HuH-7.5 (cell line): ENCODE data around the gene CD83.
"Not testable (repeated sequence)": the region's sequence is repeated elsewhere in the genome, so short reads cannot be mapped to it uniquely, and the experiment has no call there.

ENCODE experiments used
- DNase-seq: peaks from one replicate; pipeline ENCODE4 v3.0.0; 2011; ENCODE audit warnings: low spot score

The CD83 gene, protein sequence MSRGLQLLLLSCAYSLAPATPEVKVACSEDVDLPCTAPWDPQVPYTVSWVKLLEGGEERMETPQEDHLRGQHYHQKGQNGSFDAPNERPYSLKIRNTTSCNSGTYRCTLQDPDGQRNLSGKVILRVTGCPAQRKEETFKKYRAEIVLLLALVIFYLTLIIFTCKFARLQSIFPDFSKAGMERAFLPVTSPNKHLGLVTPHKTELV

DNA sequence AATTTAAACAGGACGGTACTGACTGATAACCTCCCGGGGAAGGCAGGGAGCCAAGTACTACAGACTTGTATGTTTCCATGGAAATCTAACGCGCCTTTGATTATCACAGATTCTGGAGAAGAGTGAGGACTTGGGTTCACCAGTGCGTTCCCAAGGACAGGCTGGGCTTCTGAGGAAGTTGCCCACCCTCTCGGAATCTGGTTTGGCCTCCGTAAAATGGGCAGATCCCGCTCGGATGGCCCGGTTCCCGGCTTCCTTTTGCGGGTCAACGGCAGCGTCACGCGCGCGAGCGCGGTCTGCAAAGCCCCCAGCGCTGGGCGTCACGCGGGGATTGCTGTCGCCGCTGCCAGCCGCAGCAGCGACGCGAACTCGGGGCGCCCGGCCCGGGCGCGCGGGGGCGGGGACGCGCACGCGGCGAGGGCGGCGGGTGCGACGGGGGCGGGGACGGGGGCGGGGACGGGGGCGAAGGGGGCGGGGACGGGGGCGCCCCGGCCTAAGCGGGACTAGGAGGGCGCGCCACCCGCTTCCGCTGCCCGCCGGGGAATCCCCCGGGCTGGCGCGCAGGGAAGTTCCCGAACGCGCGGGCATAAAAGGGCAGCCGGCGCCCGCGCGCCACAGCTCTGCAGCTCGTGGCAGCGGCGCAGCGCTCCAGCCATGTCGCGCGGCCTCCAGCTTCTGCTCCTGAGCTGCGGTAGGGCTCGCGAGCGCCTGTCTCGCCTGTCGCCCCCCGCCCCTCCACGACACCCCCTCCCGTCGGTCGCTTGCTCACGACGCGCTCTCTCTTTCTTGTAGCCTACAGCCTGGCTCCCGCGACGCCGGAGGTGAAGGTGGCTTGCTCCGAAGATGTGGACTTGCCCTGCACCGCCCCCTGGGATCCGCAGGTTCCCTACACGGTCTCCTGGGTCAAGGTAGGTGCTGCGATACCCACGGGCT lies at the start of gene CD83:
CD83 (plus strand) TSS at position 615 of the 933 bp plus-strand sequence; CDS start at position 655, 40 bp downstream.
- DNase-seq, result peak; percentile 63

DNA sequence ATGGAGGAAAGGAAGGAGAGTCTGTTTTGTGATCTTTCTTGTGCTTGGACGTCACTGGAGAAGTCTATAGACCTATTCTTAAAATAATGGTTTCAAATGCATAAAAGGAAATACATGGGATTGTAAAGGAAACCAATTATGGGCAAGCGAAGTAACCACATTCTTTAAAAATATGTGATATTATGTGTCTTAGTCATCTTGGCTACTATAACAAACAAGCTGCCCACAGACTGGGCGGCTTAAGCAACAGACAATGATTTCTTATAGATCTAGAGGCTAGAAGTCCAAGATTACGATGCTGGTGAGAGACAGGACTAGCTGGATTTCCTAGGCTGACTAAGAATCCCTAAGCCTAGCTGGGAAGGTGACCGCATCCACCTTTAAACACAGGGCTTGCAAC lies 49.4 kb upstream of the CD83 start:
- no peak for DNase-seq

DNA sequence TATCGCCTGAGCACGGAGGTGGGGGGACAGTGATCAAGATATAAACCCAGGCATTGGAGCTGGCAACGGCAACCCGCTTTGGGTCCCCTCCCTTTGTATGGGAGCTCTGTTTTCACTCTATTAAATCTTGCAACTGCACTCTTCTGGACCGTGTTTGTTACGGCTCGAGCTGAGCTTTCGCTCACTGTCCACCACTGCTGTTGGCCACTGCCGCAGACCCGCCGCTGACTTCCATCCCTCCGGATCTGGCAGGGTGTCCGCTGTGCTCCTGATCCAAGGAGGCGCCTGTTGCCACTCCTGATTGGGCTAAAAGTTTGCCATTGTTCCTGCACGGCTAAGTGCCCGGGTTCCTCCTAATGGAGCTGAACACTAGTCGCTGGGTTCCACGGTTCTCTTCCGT lies 48.9 kb upstream of the CD83 start:
- no peak for DNase-seq

DNA sequence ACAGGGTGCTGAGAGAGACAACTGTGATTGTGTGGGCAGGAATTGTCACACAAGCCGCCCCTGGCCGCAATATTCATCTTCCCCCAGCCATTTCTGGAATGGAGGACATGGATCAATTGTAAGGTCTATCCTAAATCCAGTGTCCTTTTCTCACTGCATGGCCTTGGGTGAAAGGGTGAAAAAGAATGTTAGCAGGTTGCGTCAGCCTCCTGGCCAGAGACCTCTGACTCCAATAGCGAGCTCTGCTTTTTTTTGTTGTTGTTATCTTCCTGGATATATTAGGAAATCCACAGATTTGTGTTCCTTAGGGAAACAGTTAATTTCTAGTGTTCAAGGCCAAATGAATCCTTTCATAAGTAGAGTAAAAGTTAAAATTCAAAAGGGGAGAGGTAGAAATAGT lies 47.1 kb upstream of the CD83 start:
- no peak for DNase-seq

DNA sequence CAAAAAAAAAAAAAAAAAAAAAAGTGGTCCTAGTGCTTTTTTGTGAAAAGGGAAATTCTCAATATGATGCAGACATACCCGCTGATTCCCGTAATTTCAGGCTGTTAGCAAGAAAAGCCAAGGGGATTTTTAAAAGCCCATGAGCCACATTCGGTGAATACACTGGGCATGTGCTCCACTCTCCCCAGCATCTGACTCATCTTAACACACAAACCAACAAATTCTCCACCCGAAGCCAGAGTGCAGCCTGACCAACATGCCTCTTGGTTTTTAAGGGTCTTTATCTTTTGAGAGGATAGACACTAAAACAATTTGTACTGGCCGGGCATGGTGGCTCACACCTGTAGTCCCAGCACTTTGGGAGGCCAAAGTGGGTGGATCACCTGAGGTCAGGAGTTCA lies 45.5 kb upstream of the CD83 start:
- DNase-seq, result no peak

DNA sequence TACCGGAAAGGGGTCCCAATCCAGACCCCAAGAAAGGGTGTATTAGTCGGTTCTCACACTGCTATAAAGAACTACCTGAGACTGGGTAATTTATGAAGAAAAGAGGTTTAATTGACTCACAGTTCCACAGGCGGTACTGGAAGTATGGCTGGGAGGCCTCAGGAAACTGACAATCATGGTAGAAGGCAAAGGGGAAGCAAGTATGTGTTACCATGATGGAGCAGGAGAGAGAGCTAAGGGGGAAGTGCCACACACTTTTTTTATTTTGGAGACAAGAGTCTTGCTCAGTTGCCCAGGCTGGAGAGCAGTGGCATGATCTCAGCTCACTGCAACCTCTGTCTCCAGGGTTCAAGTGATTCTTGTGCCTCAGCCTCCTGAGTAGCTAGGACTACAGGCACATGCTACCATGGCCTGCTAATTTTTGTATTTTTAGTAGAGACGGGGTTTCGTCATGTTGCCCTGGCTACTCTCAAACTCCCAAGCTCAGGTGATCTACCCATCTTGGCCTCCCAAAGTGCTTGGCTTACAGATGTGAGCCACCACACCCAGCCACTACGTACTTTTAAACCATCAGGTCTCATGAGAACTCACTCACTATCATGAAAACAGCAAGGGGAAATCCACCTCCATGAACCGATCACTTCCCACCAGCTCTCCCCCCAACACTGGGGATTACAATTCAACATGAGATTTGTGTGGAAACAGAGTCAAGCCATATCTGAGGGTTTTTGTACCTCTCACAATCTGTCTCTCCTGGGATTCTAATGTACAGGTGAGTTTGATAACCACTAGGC lies 43.8 kb upstream of the CD83 start:
- DNase-seq, result not testable (repeated sequence)

DNA sequence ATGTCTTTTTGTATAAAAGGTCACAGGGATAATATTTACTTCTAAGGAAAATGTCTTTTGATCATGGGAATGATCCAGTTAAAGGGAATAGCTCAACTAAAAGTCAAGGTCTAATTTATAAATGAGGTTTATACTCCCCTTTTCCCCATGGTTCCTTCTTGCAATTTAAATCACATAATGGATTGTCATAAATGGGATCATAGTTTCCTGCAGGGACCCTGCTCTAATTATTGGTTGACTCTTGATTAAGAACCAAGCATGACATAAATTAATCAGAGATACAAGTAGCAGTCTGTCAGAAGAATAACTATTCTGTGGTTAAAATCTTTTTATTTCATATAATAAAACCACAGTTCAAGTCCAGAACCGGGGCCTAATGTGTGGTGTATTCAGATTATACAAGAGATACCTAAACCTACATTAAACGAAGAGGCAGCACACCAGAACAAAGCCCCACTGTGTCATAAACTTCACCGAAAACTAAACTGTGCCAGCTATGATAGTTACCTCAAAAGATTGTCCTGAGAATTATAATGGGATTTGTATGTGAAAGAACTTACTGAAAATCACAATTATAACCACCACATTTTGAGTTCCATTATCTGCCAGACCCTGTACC lies 43.0 kb upstream of the CD83 start:
- DNase-seq, result no peak

DNA sequence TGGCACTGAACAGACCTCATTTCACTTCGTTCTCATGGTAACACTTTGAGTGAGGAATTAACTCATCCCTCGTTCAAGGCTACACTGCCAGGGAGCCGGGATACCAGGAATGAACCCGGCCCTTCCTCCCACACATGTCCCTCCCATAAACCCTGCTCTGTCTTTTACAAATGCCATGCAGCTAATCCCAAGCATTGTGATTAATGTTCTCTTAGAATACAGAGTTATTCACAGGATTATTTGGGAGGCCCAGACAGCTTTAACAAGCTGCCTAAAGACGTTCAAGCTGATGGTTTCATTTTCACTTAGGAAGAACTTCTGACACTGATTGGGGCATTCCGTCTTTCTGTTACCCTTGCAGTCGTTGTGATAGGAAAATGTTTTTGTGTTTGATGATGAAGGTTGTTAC lies 42.5 kb upstream of the CD83 start:
- no peak for DNase-seq

DNA sequence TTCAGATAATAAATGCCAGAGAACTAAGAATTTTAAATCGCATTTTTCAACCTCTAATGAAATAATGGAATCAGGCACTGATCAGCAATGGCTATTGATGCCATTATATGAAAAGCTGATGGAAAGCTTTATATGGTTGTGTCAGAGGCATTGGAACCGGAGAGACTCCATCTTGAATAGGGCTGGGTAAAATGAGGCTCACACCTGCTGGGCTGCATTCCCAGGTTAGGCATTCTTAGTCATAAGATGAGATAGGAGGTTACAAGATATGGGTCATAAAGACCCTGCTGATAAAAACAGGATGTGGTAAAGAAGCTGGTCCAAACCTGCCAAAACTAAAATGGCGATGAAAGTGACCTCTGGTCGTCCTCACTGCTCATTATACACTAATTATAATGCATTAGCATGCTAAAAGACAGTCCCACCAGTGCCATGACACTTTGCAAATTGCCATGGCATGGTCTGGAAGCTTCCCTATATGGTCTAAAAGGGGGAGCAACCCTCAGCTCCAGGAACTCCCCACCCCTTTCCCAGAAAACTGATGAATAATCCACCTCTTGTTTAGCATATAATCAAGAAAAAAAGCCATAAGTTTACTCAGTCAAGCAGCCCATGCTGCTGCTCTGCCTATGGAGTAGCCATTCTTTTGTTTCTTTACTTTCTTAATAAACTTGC lies 40.2 kb upstream of the CD83 start:
- no peak for DNase-seq

DNA sequence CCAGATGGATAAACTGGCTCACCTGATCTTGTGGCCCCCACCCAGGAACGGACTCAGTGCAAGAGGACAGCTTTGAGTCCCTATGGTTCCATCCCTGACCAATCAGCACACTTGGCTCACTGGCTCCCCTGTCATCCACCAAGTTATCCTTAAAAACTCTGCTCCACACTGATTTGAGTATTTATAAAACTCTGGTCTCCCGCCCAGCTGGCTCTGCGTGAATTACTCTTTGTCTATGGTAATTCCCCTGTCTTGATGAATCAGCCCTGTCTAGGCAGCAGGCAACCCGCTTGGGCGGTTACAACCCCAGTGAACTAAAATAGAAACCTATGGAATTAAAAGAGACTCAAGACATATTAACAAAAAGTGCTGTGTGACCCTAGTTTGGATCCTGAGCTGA lies 38.1 kb upstream of the CD83 start:
- DNase-seq, result no peak

DNA sequence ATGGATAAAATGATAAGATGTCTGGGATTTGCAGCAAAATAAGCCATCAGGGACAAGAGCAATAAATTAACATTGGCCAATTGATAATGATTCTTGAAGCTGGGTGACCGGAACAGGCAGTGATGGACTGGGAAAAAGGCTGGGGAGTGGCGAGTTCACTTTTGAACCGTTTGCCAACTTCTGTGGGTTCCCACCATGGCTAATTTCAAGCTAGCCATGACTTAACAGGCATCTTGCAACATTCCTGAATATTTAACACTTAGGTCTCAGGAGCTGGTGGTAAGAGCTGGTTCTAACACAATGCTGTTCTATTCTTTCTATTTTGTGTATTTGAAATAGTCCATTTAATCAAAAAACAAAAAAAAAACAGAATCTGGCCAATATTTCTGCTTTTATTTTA lies 37.6 kb upstream of the CD83 start:
- no peak for DNase-seq

DNA sequence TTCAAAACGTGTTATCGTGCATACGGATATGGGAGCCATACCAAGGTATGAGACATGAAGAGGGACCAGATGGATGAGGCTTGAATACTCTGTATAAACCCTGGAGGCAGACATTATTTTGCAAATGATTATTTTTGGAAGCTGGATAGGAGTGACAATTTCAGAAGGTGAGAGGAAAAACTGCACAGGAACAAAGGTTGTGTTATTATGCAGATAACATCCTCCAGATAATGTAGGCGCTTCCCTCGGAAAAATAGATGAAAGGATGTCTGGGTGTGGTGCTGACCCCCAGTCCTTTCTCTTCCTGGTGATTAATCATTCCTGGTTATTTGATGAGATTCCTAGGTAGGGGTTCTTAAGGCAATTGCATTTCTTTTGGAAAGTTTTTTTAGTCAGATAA lies 36.4 kb upstream of the CD83 start:
- DNase-seq, result no peak

DNA sequence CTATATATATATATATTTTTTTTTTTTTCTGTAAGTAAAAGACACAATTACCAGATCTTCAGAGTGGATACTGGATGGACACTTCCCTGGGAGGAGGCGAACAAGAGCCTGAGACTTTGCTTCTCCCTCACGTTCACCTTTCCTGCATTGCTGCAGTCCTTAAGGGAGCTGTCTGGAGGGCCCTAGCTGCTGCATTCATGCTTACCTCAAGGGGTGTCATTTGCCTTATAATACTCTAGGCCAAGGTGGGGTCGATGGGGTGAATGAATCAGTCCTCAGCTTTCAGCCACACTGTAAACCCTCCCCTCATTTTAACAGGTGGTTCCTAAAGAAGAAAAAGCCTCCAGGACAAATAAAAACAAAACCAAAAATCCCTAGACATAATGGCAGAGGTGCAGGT lies 34.8 kb upstream of the CD83 start:
- DNase-seq, result no peak

DNA sequence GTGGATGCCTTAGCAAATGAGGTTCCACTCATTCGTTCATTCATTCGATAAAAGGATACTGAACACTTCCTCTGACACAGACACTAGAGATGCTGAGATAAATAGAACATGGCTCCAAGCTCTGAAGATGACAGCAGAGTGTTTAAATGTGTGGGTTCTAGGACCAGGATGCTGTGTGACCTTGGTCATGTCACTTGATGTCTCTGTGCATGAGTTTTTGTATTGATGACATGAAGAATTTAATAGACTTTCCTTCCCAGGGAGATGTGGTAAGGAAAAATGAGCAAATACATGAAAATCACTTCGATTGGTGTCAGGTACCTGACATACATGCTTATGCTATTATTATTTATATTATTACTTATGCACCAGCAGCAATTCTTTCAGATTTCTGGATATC lies 34.3 kb upstream of the CD83 start:
- no peak for DNase-seq

DNA sequence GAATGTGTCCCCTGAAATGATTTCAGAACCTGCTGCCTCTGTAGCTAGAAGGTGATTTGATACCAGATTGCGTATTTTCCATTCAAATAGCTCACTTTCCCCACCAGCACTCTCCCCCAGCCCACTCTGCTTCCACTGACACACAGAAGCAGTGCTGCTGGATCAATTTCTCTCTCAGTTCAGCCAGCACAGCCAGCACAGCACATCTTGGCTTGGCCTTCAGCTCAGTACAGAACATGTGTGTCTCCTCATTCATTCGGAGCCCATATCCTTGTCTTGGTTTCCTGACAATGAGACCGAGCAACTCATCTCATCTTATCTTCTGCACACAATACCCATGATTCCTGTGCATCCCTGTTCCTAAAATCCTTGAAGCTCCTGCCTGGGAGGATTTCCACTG lies 33.8 kb upstream of the CD83 start:
- no peak for DNase-seq

DNA sequence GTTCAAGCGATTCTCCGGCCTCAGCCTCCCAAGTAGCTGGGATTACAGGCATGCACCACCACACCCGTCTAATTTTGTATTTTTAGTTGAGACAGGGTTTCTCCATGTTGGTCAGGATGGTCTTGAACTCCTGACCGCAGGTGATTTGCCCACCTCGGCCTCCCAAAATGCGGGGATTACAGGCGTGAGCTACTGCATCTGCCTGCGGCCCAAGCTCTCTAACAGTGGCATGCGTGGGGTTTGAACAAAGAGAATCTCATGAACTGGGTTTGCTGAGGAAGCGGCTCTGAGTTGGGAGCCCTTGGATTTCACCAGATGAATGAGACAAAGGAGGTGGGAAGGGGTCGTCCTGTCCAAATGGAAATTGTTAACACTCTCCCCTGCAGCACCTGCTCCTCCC lies 33.2 kb upstream of the CD83 start:
- no peak for DNase-seq

DNA sequence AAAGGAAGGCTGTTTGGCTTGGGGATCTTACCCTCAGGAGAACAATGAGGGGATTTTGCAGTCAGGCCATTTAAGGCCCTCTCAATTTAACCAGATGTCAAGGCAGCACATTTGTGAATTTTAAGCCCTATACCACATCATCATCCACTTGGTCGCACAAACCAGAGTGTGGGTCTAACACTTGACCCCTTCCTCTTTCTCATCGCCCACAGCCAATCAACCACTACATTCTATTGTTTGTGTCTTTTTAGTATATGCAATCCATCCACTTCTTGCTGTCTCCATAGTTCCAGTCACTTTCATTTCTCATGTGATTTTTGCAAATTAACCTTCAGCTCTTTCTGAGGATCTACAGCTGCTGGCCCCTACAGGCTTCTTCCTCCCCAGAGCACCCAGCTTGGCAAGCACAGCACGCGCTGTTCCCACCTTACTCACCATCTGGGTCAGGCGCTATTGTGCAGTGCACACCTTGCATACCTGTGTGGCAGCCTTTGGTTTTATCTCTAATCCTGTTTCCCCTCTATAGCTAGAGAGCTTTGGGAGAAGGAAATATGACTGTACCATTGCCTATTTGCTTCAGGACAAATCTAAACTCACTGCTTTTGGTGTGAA lies 32.3 kb upstream of the CD83 start:
- DNase-seq, result no peak

DNA sequence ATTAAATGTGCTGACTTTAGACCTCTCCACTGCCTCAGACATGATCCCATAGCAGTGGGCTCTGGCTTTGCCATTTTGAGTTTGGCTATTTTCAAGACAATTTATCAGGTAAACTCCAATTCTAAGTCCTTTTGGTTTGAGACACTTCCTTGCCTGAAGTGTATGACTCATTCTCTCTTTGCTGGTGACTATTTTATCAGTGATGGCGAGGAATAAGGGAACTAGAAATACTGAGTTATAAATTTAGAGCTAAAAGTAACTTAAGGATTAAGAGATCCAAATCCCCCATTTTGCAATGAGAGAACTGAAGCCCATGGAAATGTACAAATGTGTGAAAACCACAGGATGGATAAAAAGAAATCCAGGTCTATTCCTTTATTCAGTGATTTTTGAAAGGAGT lies 30.9 kb upstream of the CD83 start:
- no peak for DNase-seq

DNA sequence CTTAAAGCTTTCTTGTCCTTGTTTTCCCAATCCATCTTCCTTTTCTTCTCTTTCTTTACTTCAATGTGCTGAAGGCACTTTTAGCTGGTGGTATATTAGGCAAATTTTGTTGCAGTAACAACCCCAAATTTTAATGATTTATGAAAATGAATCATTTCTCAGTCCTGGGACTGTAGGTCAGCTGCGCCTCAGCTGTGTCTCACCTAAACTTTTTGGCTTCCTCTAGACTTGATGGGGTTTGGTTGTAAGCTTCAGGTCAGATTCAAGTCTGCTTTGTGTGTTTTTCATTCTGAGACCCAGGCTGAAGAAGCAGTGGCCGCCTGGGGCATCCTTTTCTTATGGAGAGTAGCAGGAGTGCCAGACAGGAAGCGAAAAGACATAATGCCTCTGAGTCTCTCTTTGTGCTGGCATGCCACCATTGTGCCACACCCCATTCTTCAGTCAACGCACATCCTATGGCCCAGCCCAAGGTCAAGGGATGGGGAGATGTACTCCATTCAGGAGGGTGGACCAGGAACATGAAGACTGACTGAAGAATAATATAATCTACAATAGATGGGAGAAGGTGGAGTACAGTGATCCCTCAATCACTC lies 28.9 kb upstream of the CD83 start:
- no peak for DNase-seq

DNA sequence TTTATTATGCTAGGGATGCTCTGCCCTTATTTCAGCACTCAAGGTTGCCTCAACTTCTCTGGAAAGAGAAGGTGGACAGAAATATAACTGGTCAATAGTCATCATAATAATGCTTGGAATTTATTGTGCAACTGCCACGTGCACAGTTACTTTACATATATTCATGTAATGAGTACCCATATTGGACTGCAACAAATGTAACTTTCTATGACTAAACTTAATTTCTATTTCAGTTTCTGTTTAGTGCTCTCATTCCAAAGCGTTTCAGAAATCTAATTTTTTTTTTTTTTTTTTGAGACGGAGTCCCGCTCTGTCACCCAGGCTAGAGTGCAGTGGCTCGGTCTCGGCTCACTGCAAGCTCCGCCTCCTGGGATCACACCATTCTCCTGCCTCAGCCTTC lies 28.3 kb upstream of the CD83 start:
- no peak for DNase-seq
